GM12878 (cell line): ENCODE data around the gene NECTIN2. TPM values are rescaled to one million over a fixed set of nuclear protein-coding genes. Genes with fewer than 3 reads are reported as not detected.
A peak's percentile ranks its signal among the peaks of the same experiment; 100 is the strongest.

ENCODE experiments used
- ATAC-seq: fragments of 200-7000 bp; cut with Tn5 transposase; 3 replicates; pipeline ENCODE4 v1.9.1; 2020; ENCODE audit warnings: mild to moderate bottlenecking, moderate library complexity
- BruUV-seq: library from RNA; stranded (reverse); fragments of 400-500 nt; replicated peaks from 2 replicates; lab custom pipeline; 2021; lab: Mats Ljungman, UMichigan
- CTCF ChIA-PET: fragments of 300-600 bp; sonication (Branson Sonifier 250); formaldehyde crosslinking; extraction: SDS; loops from one replicate; lab custom pipeline; 2021; ENCODE audit warnings: inconsistent platforms; lab: Yijun Ruan, JAX
- POLR2A ChIA-PET: fragments of 350-600 bp; formaldehyde crosslinking; extraction: SDS; loops from one replicate; lab custom pipeline; 2021; ENCODE audit warnings: inconsistent platforms; lab: Charles Lee
- RAD21 ChIA-PET: fragments of 300-600 bp; sonication (Branson Sonifier 250); formaldehyde crosslinking; loops from one replicate; lab custom pipeline; 2023; ENCODE audit warnings: antibody characterized with exemption; ENCODE audit not compliant: unreplicated experiment; lab: Charles Lee
- SMC1A ChIA-PET: fragments of 300-600 bp; sonication (Branson Sonifier 250); formaldehyde crosslinking; loops from one replicate; lab custom pipeline; 2023; ENCODE audit not compliant: unreplicated experiment, uncharacterized antibody; lab: Charles Lee
- DNase-seq: peaks from one replicate; pipeline ENCODE4 v3.0.0-alpha.2; 2011; ENCODE audit warnings: low read depth, low spot score
- FAIRE-seq: peaks from 3 replicates; lab custom pipeline; 2011; peaks lifted over from hg19 to GRCh38; lab: Jason Lieb, UNC
- H2AFZ ChIP-seq: 2 replicates; pipeline ENCODE4 v1.6.0; 2011; ENCODE audit warnings: low read depth, low read length, control low read depth; ENCODE audit not compliant: control insufficient read depth
- H3K27ac ChIP-seq: 2 replicates; pipeline ENCODE4 v1.5.1; 2011; ENCODE audit warnings: control low read depth; ENCODE audit not compliant: control insufficient read depth, insufficient read depth
- H3K27me3 ChIP-seq, 2 experiments: replicated peaks in 1 of 2; 2 replicates each; pipeline versions ENCODE4 v1.6.0 to v1.6.1; 2011; ENCODE audit warnings: low read length in 1 of 2; ENCODE audit not compliant: control insufficient read depth in 2 of 2, insufficient read depth in 2 of 2
- H3K36me3 ChIP-seq, 2 experiments: 2 replicates each; pipeline ENCODE4 v1.5.1; 2011; ENCODE audit warnings: low read length in 1 of 2; ENCODE audit not compliant: control insufficient read depth in 2 of 2, insufficient read depth in 2 of 2
- H3K4me1 ChIP-seq: 2 replicates; pipeline ENCODE4 v1.6.1; 2011; ENCODE audit warnings: mild to moderate bottlenecking, low read length, moderate library complexity, mixed read lengths; ENCODE audit not compliant: control insufficient read depth, insufficient read depth
- H3K4me2 ChIP-seq: 2 replicates; pipeline ENCODE4 v1.6.0; 2011; ENCODE audit warnings: control low read depth; ENCODE audit not compliant: control insufficient read depth, insufficient read depth
- H3K4me3 ChIP-seq: fragments of 200-600 bp; sonication (generic); 2 replicates; pipeline ENCODE4 v1.5.1; 2016
- H3K79me2 ChIP-seq: 2 replicates; pipeline ENCODE4 v1.6.0; 2011; ENCODE audit warnings: low read length; ENCODE audit not compliant: control insufficient read depth, insufficient read depth
- H3K9ac ChIP-seq: 2 replicates; pipeline ENCODE4 v1.8.0; 2011; ENCODE audit warnings: low read length, control low read depth, mixed read lengths; ENCODE audit not compliant: control insufficient read depth, insufficient read depth
- H3K9me3 ChIP-seq: replicated peaks from 3 replicates; pipeline ENCODE4 v1.5.1; 2011; ENCODE audit warnings: mild to moderate bottlenecking, low read length; ENCODE audit not compliant: control insufficient read depth, insufficient read depth
- H4K20me1 ChIP-seq: 2 replicates; pipeline ENCODE4 v1.6.0; 2011; ENCODE audit not compliant: control insufficient read depth, insufficient read depth
- ASH2L ChIP-seq: fragments of 300-600, 200-600 bp; sonication (generic); IDR thresholded peaks from 2 replicates; pipeline ENCODE4 v1.6.1; 2017; ENCODE audit warnings: low read depth, mild to moderate bottlenecking, borderline replicate concordance
- CHD2 ChIP-seq: IDR thresholded peaks from 2 replicates; pipeline ENCODE4 v1.6.1; 2011; ENCODE audit warnings: low read depth, low read length, improper control_type of control experiment, borderline replicate concordance
- CREB1 ChIP-seq: IDR thresholded peaks from 2 replicates; pipeline ENCODE4 v1.6.1; 2012; ENCODE audit warnings: low read depth, mild to moderate bottlenecking, inconsistent platforms
- CREM ChIP-seq: IDR thresholded peaks from 2 replicates; pipeline ENCODE4 v1.6.1; 2014; ENCODE audit warnings: antibody characterized with exemption, low read depth
- CTCF ChIP-seq, 3 experiments: IDR thresholded peaks in 2 of 3; conservative IDR thresholded peaks in 1 of 3; 2 replicates each; pipeline ENCODE4 v1.5.1; 2011; ENCODE audit warnings: low read depth in 3 of 3, low read length in 3 of 3, mild to moderate bottlenecking in 3 of 3, control low read depth in 2 of 3, moderate library complexity in 2 of 3, inconsistent platforms in 1 of 3, mixed read lengths in 1 of 3; ENCODE audit not compliant: control insufficient read depth in 2 of 3, insufficient read depth in 1 of 3; ENCODE audit errors: extremely low read depth in 1 of 3
- GATAD2B ChIP-seq: fragments of 450-650 bp; conservative IDR thresholded peaks from 2 replicates; pipeline ENCODE4 v1.6.1; 2017; ENCODE audit warnings: low read depth, mild to moderate bottlenecking, moderate library complexity
- IRF4 ChIP-seq: IDR thresholded peaks from 2 replicates; pipeline ENCODE4 v1.6.1; 2011; ENCODE audit warnings: low read depth, low read length
- MEF2A ChIP-seq: IDR thresholded peaks from 2 replicates; pipeline ENCODE4 v1.6.1; 2011; ENCODE audit warnings: low read depth, mild to moderate bottlenecking, low read length, moderate library complexity; ENCODE audit not compliant: insufficient read depth
- MEF2B ChIP-seq: fragments of 450-650 bp; IDR thresholded peaks from 2 replicates; pipeline ENCODE4 v1.6.1; 2018; ENCODE audit warnings: mild to moderate bottlenecking, moderate library complexity; ENCODE audit not compliant: partially characterized antibody, poor library complexity, severe bottlenecking
- MTA3 ChIP-seq: IDR thresholded peaks from 2 replicates; pipeline ENCODE4 v1.6.1; 2012; ENCODE audit warnings: low read length, inconsistent platforms, borderline replicate concordance
- PAX8 ChIP-seq: fragments of 450-650 bp; IDR thresholded peaks from 2 replicates; pipeline ENCODE4 v1.6.1; 2017; ENCODE audit warnings: mild to moderate bottlenecking, moderate library complexity
- PML ChIP-seq: IDR thresholded peaks from 2 replicates; pipeline ENCODE4 v1.6.1; 2012; ENCODE audit warnings: low read length, inconsistent platforms
- POLR2A ChIP-seq: IDR thresholded peaks from 2 replicates; pipeline ENCODE4 v1.6.1; 2011; ENCODE audit warnings: low read depth, mild to moderate bottlenecking, low read length
- PRDM15 ChIP-seq: fragments of 450-650 bp; formaldehyde crosslinking; IDR thresholded peaks from 2 replicates; pipeline ENCODE4 v1.4.0; 2020; ENCODE audit warnings: mild to moderate bottlenecking, moderate library complexity
- RBBP5 ChIP-seq: fragments of 200-600 bp; sonication (generic); conservative IDR thresholded peaks from 2 replicates; pipeline ENCODE4 v1.6.1; 2016
- SUZ12 ChIP-seq: fragments of 200-600 bp; sonication (generic); IDR thresholded peaks from one replicate; pipeline ENCODE4 v1.6.1; 2018; ENCODE audit warnings: antibody characterized with exemption, mild to moderate bottlenecking; ENCODE audit not compliant: unreplicated experiment
- TARDBP ChIP-seq: IDR thresholded peaks from 2 replicates; pipeline ENCODE4 v1.6.1; 2016; ENCODE audit warnings: borderline replicate concordance
- YBX1 ChIP-seq: fragments of 450-650 bp; IDR thresholded peaks from 2 replicates; pipeline ENCODE4 v1.6.1; 2016; ENCODE audit warnings: antibody characterized with exemption
- ZNF24 ChIP-seq: fragments of 450-650 bp; IDR thresholded peaks from 2 replicates; pipeline ENCODE4 v1.6.1; 2017; ENCODE audit warnings: antibody characterized with exemption, mild to moderate bottlenecking
- ZSCAN29 ChIP-seq: fragments of 450-650 bp; IDR thresholded peaks from 2 replicates; pipeline ENCODE4 v1.6.1; 2017; ENCODE audit warnings: mild to moderate bottlenecking, moderate library complexity
- WGBS: methylation state at CpG from one replicate; pipeline ENCODE4 v1.1.6; 2016; ENCODE audit warnings: low lambda C conversion rate; ENCODE audit not compliant: insufficient replicate concordance, insufficient coverage; ENCODE audit errors: missing lambda C conversion rate; 5-methylcytosine and 5-hydroxymethylcytosine counted together
- in situ Hi-C: fragments of 300-500 bp; cut with MboI; formaldehyde crosslinking; loops from 9 replicates; pipeline ENCODE4 v1.14.3; 2018; ENCODE audit warnings: mixed read lengths
- intact Hi-C: fragments of 100-400 bp; cut with micrococcal nuclease; formaldehyde crosslinking; loops from one replicate; pipeline ENCODE4 v1.14.2; 2022; ENCODE audit not compliant: unreplicated experiment
- polyA plus RNA-seq, 11 experiments: library from polyadenylated mRNA; depleted of rRNA in 4 of 11; unstranded in 6 of 11; stranded (reverse) in 5 of 11; fragments of >200 nt; fragmentation: Nextera tagmentation in 4 of 11; fragmentation: Illumina TruSeq in 1 of 11; extraction: Ambion mirVana in 4 of 11; extraction: Trizol in 1 of 11; gene quantifications; 1 replicate in 1 of 11; 2 replicates in 10 of 11; pipeline versions ENCODE4 v1.2.1 to v1.2.3, GENCODE V29; 2011 to 2016; ENCODE audit warnings: inconsistent platforms in 2 of 11, missing spikeins in 2 of 11, low read depth in 1 of 11
- total RNA-seq, 4 experiments: library from RNA; depleted of rRNA in 3 of 4; stranded (reverse); fragments of >200 nt in 3 of 4; fragmentation: Illumina TruSeq in 1 of 4; extraction: Trizol in 1 of 4; gene quantifications; 2 replicates each; pipeline versions ENCODE4 v1.2.1 to v1.2.3, GENCODE V29; 2013 to 2021

The NECTIN2 gene
- total and polyA plus RNA-seq, 10 of the 15 experiments (the other 5 are each of a cell fraction or from before 2014, with no cell fraction given), result 0.05 to 0.36 (median 0.26) TPM; not detected in 5

GRCh38 chr19:44889830-44890365 lies 43.8 kb downstream of the NECTIN2 start:
- WGBS, result 69% methylated on average over 17 of the region's 17 CpGs
- H3K36me3 ChIP-seq, result peaks cover 0 to 11% of the 10 kb centered on the region in 2 experiments; a peak in 3 of 4 replicates
- H3K4me2 ChIP-seq, result peak overlapping the region; percentile 98
- no peak for FAIRE-seq
- peak overlapping the region; percentile 69 for H3K4me3 ChIP-seq
- H3K4me1 ChIP-seq, result peaks cover 19% of the 10 kb centered on the region
- peak overlapping the region; percentile 96 for H2AFZ ChIP-seq
- RAD21 ChIA-PET, result interaction anchor here (0.7 to 1.6 kb wide), 4 partner anchors 16 to 166 kb away, joined by 3 to 4 read pairs (median 4); partner anchors contain the start of gene APOE
- intact Hi-C loops, result loop anchor here (5.0 kb wide), 1 partner anchor 43 kb away; the partner anchor contains the start of gene NECTIN2
- no peak for DNase-seq
- H3K27me3 ChIP-seq, result no peaks in the 10 kb centered on the region
- BruUV-seq, result TSS peak; percentile 90
- peaks cover 32% of the 10 kb centered on the region for H3K79me2 ChIP-seq
- no peaks in the 10 kb centered on the region for H4K20me1 ChIP-seq
- in situ Hi-C loops, result no loop called here
- CTCF ChIA-PET, result interaction anchor here (0.6 to 1.4 kb wide), 8 partner anchors 12 to 235 kb away, joined by 3 to 7 read pairs (median 4); partner anchors contain the start of gene NECTIN2
- SMC1A ChIA-PET, result interaction anchor here (0.9 to 1.8 kb wide), 3 partner anchors 63 to 166 kb away, joined by 3 to 6 read pairs (median 4); no protein-coding TSS in a partner anchor
- H3K27ac ChIP-seq, result peak overlapping the region; percentile 96
- POLR2A ChIA-PET, result interaction anchor here (0.5 to 1.7 kb wide), 5 partner anchors 16 to 1352 kb away, joined by 3 to 7 read pairs (median 4); partner anchors contain the start of genes APOE and CLPTM1
- H3K9ac ChIP-seq, result peak overlapping the region; percentile 67
- no peak for ATAC-seq
- peaks cover 1% of the 10 kb centered on the region; the same call in 1 of the 3 replicates for H3K9me3 ChIP-seq
- TF ChIP-seq PML (0 out of 2 replicates have a peak, but pooled peaks have one; percentile 44), TARDBP (no peak), PAX8 (no peak), CHD2 (no peak), GATAD2B (0 out of 2 replicates have a peak, but pooled peaks have one; percentile 39), CTCF (IDR thresholded peaks at IDR 0.05 in 2 of 3, conservative IDR thresholded peaks at IDR 0.05 in 1 of 3; ENCODE audit: control insufficient read depth in 2 of 3, extremely low read depth in 1 of 3, insufficient read depth in 1 of 3, low read depth in 3 of 3, low read length in 3 of 3) (no peak), CREB1 (no peak), PRDM15 (CRISPR knock-in tag) (no peak), ZNF24 (no peak), CREM (no peak), ASH2L (no peak), RBBP5 (no peak), SUZ12 (no peak), MTA3 (no peak), IRF4 (no peak), ZSCAN29 (no peak), YBX1 (0 out of 2 replicates have a peak, but pooled peaks have one; percentile 16), MEF2A (no peak), POLR2A (no peak), MEF2B (no peak)
